ENCODE measurements around the gene MACROD2. TPM values are rescaled to one million over a fixed set of nuclear protein-coding genes. Genes with fewer than 3 reads are reported as not detected.

The MACROD2 gene
- polyA plus RNA-seq, 4 donors = 1.00 to 4.8 (median 1.4) TPM

DNA sequence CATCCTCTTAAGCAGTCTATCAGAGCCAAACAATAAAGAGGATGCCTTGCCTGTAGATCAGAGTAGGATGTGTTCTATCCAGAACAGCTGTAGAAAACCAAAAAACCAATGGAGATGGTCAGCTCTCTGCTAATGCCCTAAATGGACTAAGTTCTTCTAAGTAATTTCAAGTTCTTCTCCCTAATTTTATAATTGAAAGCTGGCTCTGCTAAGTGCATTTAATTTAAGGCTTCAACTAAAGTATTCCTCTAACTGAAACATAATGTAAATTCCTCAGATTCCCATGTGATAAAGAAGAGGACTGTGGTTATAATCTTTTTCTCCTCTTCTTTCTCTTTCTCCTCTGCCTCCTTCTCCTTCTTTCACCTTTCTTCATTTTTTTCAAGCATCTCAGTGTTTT is 1868.4 kb downstream of the MACROD2 start:
- FAIRE-seq (no peak), DNase-seq (no peak)
- Histone ChIP-seq H3K27me3 (ENCODE audit: control insufficient read depth in 3 of 3, insufficient read depth in 3 of 3, low read length in 3 of 3) (no peaks in the 10 kb centered on the region), H3K27ac (ENCODE audit: low read depth in 1 of 3, low read length in 2 of 3) (no peak overlapping the region), H3K9me3 (ENCODE audit: control insufficient read depth in 2 of 2, insufficient read depth in 1 of 2, low read depth in 1 of 2, low read length in 1 of 2) (no peaks in the 10 kb centered on the region), H3K36me3 (ENCODE audit: control insufficient read depth in 3 of 3, insufficient read depth in 2 of 3, low read depth in 1 of 3, low read length in 3 of 3) (no peaks in the 10 kb centered on the region), H3K4me1 (ENCODE audit: control insufficient read depth in 3 of 3, insufficient read depth in 2 of 3, low read depth in 1 of 3, low read length in 2 of 3) (peaks cover 0 to 3% (median 0%) of the 10 kb centered on the region in 3 donors), H3K4me3 (ENCODE audit: low read depth in 1 of 3, low read length in 3 of 3) (no peak overlapping the region)

DNA sequence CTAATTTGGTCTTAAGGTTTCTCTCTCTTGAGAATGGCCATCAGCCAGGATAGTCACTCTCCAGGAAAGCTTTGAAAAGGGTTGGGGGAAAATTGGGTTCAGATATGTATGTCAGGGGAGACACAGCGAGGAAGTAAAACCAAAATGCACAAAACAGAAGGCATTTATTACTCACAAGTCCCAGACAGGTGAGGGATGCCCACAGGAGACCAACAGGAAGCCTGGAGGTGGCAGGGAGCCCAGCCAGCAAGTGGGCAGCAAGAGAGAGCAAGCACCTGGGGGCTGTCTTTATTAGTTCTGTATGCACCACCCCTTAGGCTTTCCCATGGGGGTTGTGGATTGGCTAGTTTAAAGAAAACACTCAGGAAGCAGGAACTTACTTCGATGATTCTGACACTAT is 1870.2 kb downstream of the MACROD2 start:
- no peak for DNase-seq
- H3K27ac ChIP-seq (ENCODE audit: low read depth in 1 of 3, low read length in 2 of 3) = no peak overlapping the region
- FAIRE-seq = no peak
- WGBS, 3 donors = 71 to 82% (median 78%) methylated on average over 2 of the region's 2 CpGs
- H3K36me3 ChIP-seq (ENCODE audit: control insufficient read depth in 3 of 3, insufficient read depth in 2 of 3, low read depth in 1 of 3, low read length in 3 of 3) = no peaks in the 10 kb centered on the region
- peaks cover 0 to 3% (median 0%) of the 10 kb centered on the region in 3 donors for H3K4me1 ChIP-seq (ENCODE audit: control insufficient read depth in 3 of 3, insufficient read depth in 2 of 3, low read depth in 1 of 3, low read length in 2 of 3)
- no peak overlapping the region for H3K4me3 ChIP-seq (ENCODE audit: low read depth in 1 of 3, low read length in 3 of 3)
- no peaks in the 10 kb centered on the region for H3K27me3 ChIP-seq (ENCODE audit: control insufficient read depth in 3 of 3, insufficient read depth in 3 of 3, low read length in 3 of 3)
- no peaks in the 10 kb centered on the region for H3K9me3 ChIP-seq (ENCODE audit: control insufficient read depth in 2 of 2, insufficient read depth in 1 of 2, low read depth in 1 of 2, low read length in 1 of 2)

DNA sequence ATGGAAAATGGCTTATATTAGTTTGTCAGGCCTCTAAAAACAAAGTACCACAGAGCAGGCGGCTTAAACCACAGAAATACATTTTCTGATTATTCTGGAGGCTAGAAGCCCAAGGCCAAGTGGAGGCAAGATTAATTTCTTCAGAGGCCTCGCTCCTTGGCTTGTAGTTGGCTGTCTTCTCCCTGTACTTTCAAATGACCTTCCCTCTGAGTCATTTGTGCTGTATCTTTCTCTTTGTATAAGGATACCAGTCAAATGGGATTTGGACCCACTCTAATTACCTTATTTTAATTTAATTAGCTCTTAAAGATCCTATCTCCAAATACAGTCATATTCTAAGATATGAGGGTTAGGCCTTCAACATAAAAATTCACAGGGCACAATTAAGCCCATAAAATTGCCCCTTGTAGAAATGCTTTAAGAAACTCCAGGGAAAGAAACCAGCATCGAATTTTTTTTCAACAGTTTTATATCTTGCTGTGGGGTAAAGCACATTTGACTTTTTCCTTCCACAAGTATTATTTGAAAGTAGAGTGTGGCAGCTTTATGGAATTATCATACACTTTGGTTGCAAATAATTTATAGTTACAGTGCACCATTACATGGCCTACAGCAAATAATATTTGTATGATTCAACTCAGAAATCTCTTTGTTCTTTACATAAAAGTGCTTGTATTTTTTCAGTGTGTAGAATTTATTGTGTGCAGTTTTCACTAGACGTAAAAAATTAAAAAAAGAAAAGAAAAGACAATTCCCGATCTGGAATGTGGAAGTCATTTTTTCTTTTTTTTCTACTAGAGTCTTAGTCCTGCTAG is 1871.8 kb downstream of the MACROD2 start:
- no peaks in the 10 kb centered on the region for H3K9me3 ChIP-seq (ENCODE audit: control insufficient read depth in 2 of 2, insufficient read depth in 1 of 2, low read depth in 1 of 2, low read length in 1 of 2)
- H3K27me3 ChIP-seq (ENCODE audit: control insufficient read depth in 3 of 3, insufficient read depth in 3 of 3, low read length in 3 of 3) = no peaks in the 10 kb centered on the region
- no peak overlapping the region for H3K4me3 ChIP-seq (ENCODE audit: low read depth in 1 of 3, low read length in 3 of 3)
- H3K36me3 ChIP-seq (ENCODE audit: control insufficient read depth in 3 of 3, insufficient read depth in 2 of 3, low read depth in 1 of 3, low read length in 3 of 3) = no peaks in the 10 kb centered on the region
- H3K4me1 ChIP-seq (ENCODE audit: control insufficient read depth in 3 of 3, insufficient read depth in 2 of 3, low read depth in 1 of 3, low read length in 2 of 3) = peaks cover 0 to 3% (median 0%) of the 10 kb centered on the region in 3 donors
- H3K27ac ChIP-seq (ENCODE audit: low read depth in 1 of 3, low read length in 2 of 3) = no peak overlapping the region
- WGBS, 3 donors = 84 to 89% (median 88%) methylated on average over 5 of the region's 5 CpGs
- no peak for DNase-seq
- no peak for FAIRE-seq

DNA sequence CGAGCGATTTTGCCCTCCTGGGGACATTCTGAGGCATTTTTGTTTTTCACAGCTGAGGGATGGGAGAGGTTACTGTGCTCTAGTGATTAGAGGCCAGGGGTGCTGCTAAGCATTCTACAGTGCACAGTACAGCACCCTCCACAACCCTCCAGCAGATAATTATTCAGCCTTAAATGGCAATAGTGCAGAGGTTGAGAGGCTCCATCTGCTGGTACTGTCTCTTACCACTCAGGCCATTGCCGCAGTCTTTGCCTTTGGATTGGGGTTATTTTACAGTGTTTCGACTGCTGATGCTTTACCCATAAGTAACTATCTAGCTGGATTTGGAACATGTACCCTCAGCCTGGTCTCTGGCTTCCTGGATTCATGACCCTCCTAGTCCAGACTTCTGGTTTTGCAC is 1872.6 kb downstream of the MACROD2 start:
- H3K9me3 ChIP-seq (ENCODE audit: control insufficient read depth in 2 of 2, insufficient read depth in 1 of 2, low read depth in 1 of 2, low read length in 1 of 2) = no peaks in the 10 kb centered on the region
- DNase-seq (no peak), FAIRE-seq (no peak)
- H3K27me3 ChIP-seq (ENCODE audit: control insufficient read depth in 3 of 3, insufficient read depth in 3 of 3, low read length in 3 of 3) = no peaks in the 10 kb centered on the region
- no peaks in the 10 kb centered on the region for H3K36me3 ChIP-seq (ENCODE audit: control insufficient read depth in 3 of 3, insufficient read depth in 2 of 3, low read depth in 1 of 3, low read length in 3 of 3)
- no peak overlapping the region for H3K27ac ChIP-seq (ENCODE audit: low read depth in 1 of 3, low read length in 2 of 3)
- H3K4me1 ChIP-seq (ENCODE audit: control insufficient read depth in 3 of 3, insufficient read depth in 2 of 3, low read depth in 1 of 3, low read length in 2 of 3) = peaks cover 0 to 3% (median 0%) of the 10 kb centered on the region in 3 donors
- WGBS, 3 donors = 93 to 95% (median 95%) methylated on average over 4 of the region's 4 CpGs
- no peak overlapping the region for H3K4me3 ChIP-seq (ENCODE audit: low read depth in 1 of 3, low read length in 3 of 3)

DNA sequence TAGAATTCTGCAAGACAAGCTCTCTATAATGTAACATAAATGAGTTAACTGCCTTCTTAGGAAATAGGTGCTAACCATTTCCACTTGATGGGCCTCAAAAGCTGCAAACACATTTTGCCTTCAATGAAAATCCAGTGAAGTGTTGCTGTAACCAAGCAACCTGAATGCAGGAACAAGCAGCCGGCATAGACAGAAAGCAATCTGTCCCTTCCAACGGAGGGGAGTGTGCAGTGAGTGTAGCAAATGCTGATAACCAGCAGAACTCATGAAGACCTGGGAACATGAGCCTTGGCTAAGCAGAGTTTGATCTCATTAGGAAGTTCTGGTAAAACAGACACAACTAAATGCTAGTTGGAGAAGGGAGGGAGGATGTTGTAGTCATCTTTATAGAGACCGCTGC is 1880.1 kb downstream of the MACROD2 start:
- WGBS, 3 donors = 56 to 64% (median 57%) methylated on average over 3 of the region's 3 CpGs
- Histone ChIP-seq H3K36me3 (ENCODE audit: control insufficient read depth in 3 of 3, insufficient read depth in 2 of 3, low read depth in 1 of 3, low read length in 3 of 3) (no peaks in the 10 kb centered on the region), H3K9me3 (ENCODE audit: control insufficient read depth in 2 of 2, insufficient read depth in 1 of 2, low read depth in 1 of 2, low read length in 1 of 2) (peaks cover 0 to 8% of the 10 kb centered on the region in 2 donors), H3K4me1 (ENCODE audit: control insufficient read depth in 3 of 3, insufficient read depth in 2 of 3, low read depth in 1 of 3, low read length in 2 of 3) (no peaks in the 10 kb centered on the region), H3K27ac (ENCODE audit: low read depth in 1 of 3, low read length in 2 of 3) (no peak overlapping the region), H3K4me3 (ENCODE audit: low read depth in 1 of 3, low read length in 3 of 3) (no peak overlapping the region), H3K27me3 (ENCODE audit: control insufficient read depth in 3 of 3, insufficient read depth in 3 of 3, low read length in 3 of 3) (no peaks in the 10 kb centered on the region)
- DNase-seq (no peak), FAIRE-seq (no peak)

DNA sequence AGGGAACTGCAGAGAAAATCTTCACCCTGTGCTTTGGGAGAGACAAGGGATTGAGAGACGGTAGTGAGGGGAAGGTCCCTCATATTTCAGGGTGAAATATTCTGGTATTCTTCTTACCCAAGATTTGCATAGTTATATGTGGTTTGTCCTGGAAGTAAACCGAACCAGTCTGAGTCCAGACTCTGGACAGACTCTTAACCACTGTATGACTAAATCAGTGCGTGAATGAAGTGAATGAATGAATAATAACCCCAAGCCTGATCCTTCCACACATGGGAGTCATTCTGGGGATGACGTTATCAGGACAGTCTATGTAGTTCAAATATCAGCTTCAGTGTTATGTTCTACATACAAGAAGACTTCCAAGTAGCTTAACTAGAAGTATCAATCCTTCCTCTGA is 1887.2 kb downstream of the MACROD2 start:
- H3K36me3 ChIP-seq (ENCODE audit: control insufficient read depth in 3 of 3, insufficient read depth in 2 of 3, low read depth in 1 of 3, low read length in 3 of 3) = no peaks in the 10 kb centered on the region
- WGBS, 3 donors = 72 to 88% (median 79%) methylated on average over 4 of the region's 4 CpGs
- peaks cover 0 to 8% of the 10 kb centered on the region in 2 donors for H3K9me3 ChIP-seq (ENCODE audit: control insufficient read depth in 2 of 2, insufficient read depth in 1 of 2, low read depth in 1 of 2, low read length in 1 of 2)
- DNase-seq (no peak), FAIRE-seq (no peak)
- H3K4me1 ChIP-seq (ENCODE audit: control insufficient read depth in 3 of 3, insufficient read depth in 2 of 3, low read depth in 1 of 3, low read length in 2 of 3) = no peaks in the 10 kb centered on the region
- H3K4me3 ChIP-seq (ENCODE audit: low read depth in 1 of 3, low read length in 3 of 3) = no peak overlapping the region
- H3K27ac ChIP-seq (ENCODE audit: low read depth in 1 of 3, low read length in 2 of 3) = no peak overlapping the region
- no peaks in the 10 kb centered on the region for H3K27me3 ChIP-seq (ENCODE audit: control insufficient read depth in 3 of 3, insufficient read depth in 3 of 3, low read length in 3 of 3)

DNA sequence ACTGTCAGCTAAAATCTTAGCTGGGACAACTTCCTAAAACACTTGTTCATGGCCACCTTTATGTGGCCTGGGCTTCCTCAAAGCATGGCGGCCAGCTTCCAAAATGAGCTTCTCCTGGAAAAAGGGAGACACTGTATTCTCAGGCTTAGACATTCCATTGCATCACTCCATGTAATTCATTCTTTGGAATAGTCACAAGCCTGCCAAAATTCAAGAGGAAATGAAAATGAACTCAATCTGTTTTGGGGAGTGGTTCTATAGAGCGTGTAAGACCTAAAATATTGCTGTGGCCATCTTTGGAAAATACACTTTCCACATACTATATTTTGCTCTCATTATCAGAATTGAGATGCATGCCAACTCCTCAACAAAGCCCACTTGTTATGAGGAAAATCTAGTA is 1890.9 kb downstream of the MACROD2 start:
- no peak for DNase-seq
- Histone ChIP-seq H3K27ac (ENCODE audit: low read depth in 1 of 3, low read length in 2 of 3) (no peak overlapping the region), H3K4me1 (ENCODE audit: control insufficient read depth in 3 of 3, insufficient read depth in 2 of 3, low read depth in 1 of 3, low read length in 2 of 3) (no peaks in the 10 kb centered on the region), H3K4me3 (ENCODE audit: low read depth in 1 of 3, low read length in 3 of 3) (no peak overlapping the region), H3K9me3 (ENCODE audit: control insufficient read depth in 2 of 2, insufficient read depth in 1 of 2, low read depth in 1 of 2, low read length in 1 of 2) (no peaks in the 10 kb centered on the region), H3K27me3 (ENCODE audit: control insufficient read depth in 3 of 3, insufficient read depth in 3 of 3, low read length in 3 of 3) (no peaks in the 10 kb centered on the region), H3K36me3 (ENCODE audit: control insufficient read depth in 3 of 3, insufficient read depth in 2 of 3, low read depth in 1 of 3, low read length in 3 of 3) (no peaks in the 10 kb centered on the region)
- FAIRE-seq = no peak
- 76 to 89% (median 81%) methylated on average over 2 of the region's 2 CpGs for WGBS, 3 donors

DNA sequence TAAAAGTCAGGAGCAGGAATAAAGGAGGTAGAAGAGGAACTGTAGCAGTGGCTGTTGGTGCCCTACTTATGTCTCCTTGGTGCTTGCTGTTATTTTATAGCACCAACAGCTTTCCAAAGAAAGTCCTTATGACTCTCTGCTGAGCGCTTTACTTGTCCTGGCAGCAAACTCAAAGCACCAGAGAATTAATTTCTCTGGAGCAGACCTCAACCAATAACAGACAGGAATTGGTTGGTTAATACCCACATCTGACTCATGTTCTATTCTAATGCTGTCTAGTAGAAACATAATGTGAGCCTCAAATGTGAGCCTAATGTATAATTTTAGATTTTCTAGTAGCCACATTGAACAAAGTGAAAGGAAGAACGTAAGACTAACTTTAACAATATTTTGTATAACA is 1892.1 kb downstream of the MACROD2 start:
- WGBS, 3 donors = 86 to 93% (median 92%) methylated on average over 2 of the region's 2 CpGs
- no peak for DNase-seq
- H3K27ac ChIP-seq (ENCODE audit: low read depth in 1 of 3, low read length in 2 of 3) = no peak overlapping the region
- H3K27me3 ChIP-seq (ENCODE audit: control insufficient read depth in 3 of 3, insufficient read depth in 3 of 3, low read length in 3 of 3) = no peaks in the 10 kb centered on the region
- H3K36me3 ChIP-seq (ENCODE audit: control insufficient read depth in 3 of 3, insufficient read depth in 2 of 3, low read depth in 1 of 3, low read length in 3 of 3) = no peaks in the 10 kb centered on the region
- no peaks in the 10 kb centered on the region for H3K4me1 ChIP-seq (ENCODE audit: control insufficient read depth in 3 of 3, insufficient read depth in 2 of 3, low read depth in 1 of 3, low read length in 2 of 3)
- no peak for FAIRE-seq
- no peaks in the 10 kb centered on the region for H3K9me3 ChIP-seq (ENCODE audit: control insufficient read depth in 2 of 2, insufficient read depth in 1 of 2, low read depth in 1 of 2, low read length in 1 of 2)
- H3K4me3 ChIP-seq (ENCODE audit: low read depth in 1 of 3, low read length in 3 of 3) = no peak overlapping the region

DNA sequence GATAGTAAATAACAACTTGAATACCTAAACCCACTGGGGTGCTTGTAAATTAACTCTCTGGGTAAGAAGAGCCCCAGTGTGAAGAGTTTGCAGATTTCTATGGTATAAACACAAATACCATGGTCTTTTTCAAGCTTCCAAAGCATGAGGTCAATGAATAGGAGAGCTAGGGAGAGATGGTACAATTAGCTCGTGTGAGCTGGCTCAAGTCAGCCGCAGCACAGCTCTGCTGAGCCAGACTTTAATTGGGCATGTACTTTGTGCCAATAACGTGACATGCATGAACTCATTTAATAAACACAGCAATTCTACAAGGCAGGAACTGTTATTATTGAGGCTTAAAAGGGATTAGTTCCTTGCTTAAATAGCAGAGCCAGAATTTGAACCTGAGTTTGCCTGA is 1893.7 kb downstream of the MACROD2 start:
- no peaks in the 10 kb centered on the region for H3K9me3 ChIP-seq (ENCODE audit: control insufficient read depth in 2 of 2, insufficient read depth in 1 of 2, low read depth in 1 of 2, low read length in 1 of 2)
- FAIRE-seq (no peak), DNase-seq (no peak)
- no peak overlapping the region for H3K4me3 ChIP-seq (ENCODE audit: low read depth in 1 of 3, low read length in 3 of 3)
- no peaks in the 10 kb centered on the region for H3K36me3 ChIP-seq (ENCODE audit: control insufficient read depth in 3 of 3, insufficient read depth in 2 of 3, low read depth in 1 of 3, low read length in 3 of 3)
- 63 to 68% (median 67%) methylated on average over 3 of the region's 3 CpGs for WGBS, 3 donors
- H3K27me3 ChIP-seq (ENCODE audit: control insufficient read depth in 3 of 3, insufficient read depth in 3 of 3, low read length in 3 of 3) = no peaks in the 10 kb centered on the region
- no peaks in the 10 kb centered on the region for H3K4me1 ChIP-seq (ENCODE audit: control insufficient read depth in 3 of 3, insufficient read depth in 2 of 3, low read depth in 1 of 3, low read length in 2 of 3)
- no peak overlapping the region for H3K27ac ChIP-seq (ENCODE audit: low read depth in 1 of 3, low read length in 2 of 3)
